B cell (primary cell): ENCODE measurements around the gene CADM2. TPM values are rescaled to one million over a fixed set of nuclear protein-coding genes. Genes with fewer than 3 reads are reported as not detected.

ENCODE experiments used
- ATAC-seq: fragments of 200-7000 bp; cut with Tn5 transposase; one replicate; pipeline ENCODE4 v1.10.0; 2021; ENCODE audit warnings: low read depth, mild to moderate bottlenecking, moderate number of reproducible peaks, moderate library complexity
- CTCF ChIA-PET: fragments of 350-600 bp; sonication (Branson Sonifier 250); formaldehyde crosslinking; loops from one replicate; lab custom pipeline; 2021; ENCODE audit warnings: antibody characterized with exemption, inconsistent platforms; lab: Charles Lee
- POLR2A ChIA-PET: fragments of 350-600 bp; sonication (Branson Sonifier 250); formaldehyde crosslinking; loops from one replicate; lab custom pipeline; 2021; ENCODE audit warnings: antibody characterized with exemption; lab: Charles Lee
- DNase-seq: peaks from one replicate; pipeline ENCODE4 v3.0.0; 2013
- H2AFZ ChIP-seq: 2 replicates; pipeline ENCODE4 v1.6.1; 2012; ENCODE audit warnings: mild to moderate bottlenecking, low read depth, low read length; ENCODE audit not compliant: insufficient read depth, poor library complexity, severe bottlenecking
- H3K27ac ChIP-seq, 2 donors: 1 replicate in 1 of 2; 2 replicates in 1 of 2; pipeline ENCODE4 v1.5.1; 2012 to 2013; ENCODE audit warnings: low read length in 2 of 2, mild to moderate bottlenecking in 2 of 2, moderate library complexity in 1 of 2
- H3K27me3 ChIP-seq, 4 experiments: fragments of 200-600 bp in 1 of 4; sonication (generic) in 1 of 4; replicated peaks in 1 of 4; 1 replicate in 2 of 4; 2 replicates in 2 of 4; pipeline versions ENCODE4 v1.6.1 to v1.7.0; 2013 to 2016; ENCODE audit warnings: low read length in 3 of 4, mild to moderate bottlenecking in 2 of 4, mixed read lengths in 1 of 4, moderate library complexity in 1 of 4; ENCODE audit not compliant: insufficient read depth in 4 of 4, control insufficient read depth in 3 of 4; ENCODE audit errors: control extremely low read depth in 1 of 4
- H3K36me3 ChIP-seq, 2 experiments: replicated peaks in 1 of 2; 1 replicate in 1 of 2; 2 replicates in 1 of 2; pipeline versions ENCODE4 v1.6.1 to v1.7.1; 2013; ENCODE audit warnings: low read length in 1 of 2; ENCODE audit not compliant: insufficient read depth in 2 of 2, control insufficient read depth in 1 of 2; ENCODE audit errors: control extremely low read depth in 1 of 2, extremely low read depth in 1 of 2
- H3K4me1 ChIP-seq, 2 donors: fragments of 200-600 bp in 1 of 2; sonication (generic) in 1 of 2; 1 replicate in 1 of 2; 2 replicates in 1 of 2; pipeline versions ENCODE4 v1.5.1 to v1.6.1; 2013 to 2017; ENCODE audit warnings: low read length in 2 of 2; ENCODE audit not compliant: control insufficient read depth in 2 of 2, insufficient read depth in 2 of 2
- H3K4me2 ChIP-seq: replicated peaks from 2 replicates; pipeline ENCODE3; 2012; ENCODE audit warnings: mild to moderate bottlenecking, low read depth, low read length; ENCODE audit not compliant: poor library complexity, severe bottlenecking
- H3K4me3 ChIP-seq, 5 experiments: fragments of 200-600 bp in 1 of 5; sonication (generic) in 1 of 5; 1 replicate in 3 of 5; 2 replicates in 2 of 5; pipeline versions ENCODE4 v1.5.1 to v1.7.0; 2011 to 2016; ENCODE audit warnings: low read length in 4 of 5, mild to moderate bottlenecking in 4 of 5, low read depth in 2 of 5, control low read depth in 1 of 5, moderate library complexity in 1 of 5; ENCODE audit not compliant: insufficient read depth in 1 of 5; ENCODE audit errors: control extremely low read depth in 1 of 5, extremely low read depth in 1 of 5
- H3K79me2 ChIP-seq: fragments of 200-600 bp; sonication (generic); one replicate; pipeline ENCODE4 v1.6.0; 2016; ENCODE audit warnings: low read length; ENCODE audit not compliant: control insufficient read depth, insufficient read depth
- H3K9ac ChIP-seq: fragments of 200-600 bp; sonication (generic); 2 replicates; pipeline ENCODE4 v1.6.1; 2017; ENCODE audit warnings: mild to moderate bottlenecking, low read length, moderate library complexity
- H3K9me3 ChIP-seq, 3 donors: one replicate each; pipeline versions ENCODE4 v1.6.1 to v1.7.1; 2013; ENCODE audit warnings: low read length in 2 of 3; ENCODE audit not compliant: control insufficient read depth in 2 of 3, insufficient read depth in 1 of 3; ENCODE audit errors: control extremely low read depth in 1 of 3
- H4K20me1 ChIP-seq: 2 replicates; pipeline ENCODE4 v1.6.0; 2012; ENCODE audit warnings: mild to moderate bottlenecking, low read length; ENCODE audit not compliant: insufficient read depth, control insufficient read depth, poor library complexity, severe bottlenecking
- H3K27ac Mint-ChIP-seq: one replicate; pipeline ENCODE4 v1.8.0; 2021; ENCODE audit warnings: mixed read lengths
- H3K27me3 Mint-ChIP-seq: one replicate; pipeline ENCODE4 v1.8.0; 2021; ENCODE audit warnings: mixed read lengths
- H3K4me1 Mint-ChIP-seq: one replicate; pipeline ENCODE4 v1.8.0; 2021; ENCODE audit warnings: mixed read lengths
- H3K4me3 Mint-ChIP-seq: one replicate; pipeline ENCODE4 v1.8.0; 2021; ENCODE audit warnings: mixed read lengths
- H3K9me3 Mint-ChIP-seq: one replicate; pipeline ENCODE4 v1.8.0; 2022; ENCODE audit warnings: mixed read lengths; ENCODE audit not compliant: insufficient read depth
- CTCF ChIP-seq: fragments of 200-600 bp; IDR thresholded peaks from one replicate; pipeline ENCODE4 v1.8.0; 2022; ENCODE audit warnings: antibody characterized with exemption, mild to moderate bottlenecking
- EZH2 ChIP-seq: IDR thresholded peaks from 2 replicates; pipeline ENCODE4 v1.6.1; 2012; ENCODE audit warnings: borderline replicate concordance, low read depth, mild to moderate bottlenecking, moderate library complexity, low read length; ENCODE audit not compliant: insufficient read depth, poor library complexity, severe bottlenecking
- WGBS: methylation state at CpG from one replicate; pipeline ENCODE4 v1.1.5; 2013; ENCODE audit warnings: missing lambda C conversion rate; ENCODE audit not compliant: insufficient coverage; 5-methylcytosine and 5-hydroxymethylcytosine counted together
- intact Hi-C: fragments of 100-400 bp; cut with micrococcal nuclease; formaldehyde crosslinking; loops from one replicate; pipeline ENCODE4 v1.10.0; 2022
- polyA plus RNA-seq: library from polyadenylated mRNA; depleted of rRNA; stranded (reverse); fragments of >200 nt; gene quantifications from 2 replicates; pipeline ENCODE4 v1.2.3, GENCODE V29; 2012
- total RNA-seq, 2 donors: library from RNA; stranded (reverse); fragments of 120-200 nt in 1 of 2; gene quantifications; 1 replicate in 1 of 2; 2 replicates in 1 of 2; pipeline versions ENCODE4 v1.2.3 to v1.2.4, GENCODE V29; 2013 to 2022

The CADM2 gene
- total and polyA plus RNA-seq, 2 donors (not counting 1 experiment from before 2014, with no cell fraction given), result 0.10 to 0.37 TPM

GRCh38 chr3:85330071-85330470, 371.3 kb downstream of the CADM2 start:
- no peak overlapping the region for H3K9ac ChIP-seq
- H3K4me3 ChIP-seq, result no peak overlapping the region
- no peak for DNase-seq
- no peaks in the 10 kb centered on the region for H3K79me2 ChIP-seq
- ChIA-PET POLR2A (no interaction called here), CTCF (no interaction called here)
- no CpG with 5 or more reads among the region's 2 CpGs for WGBS
- no peak overlapping the region for H2AFZ ChIP-seq
- no peak overlapping the region for H3K27ac ChIP-seq
- no peaks in the 10 kb centered on the region for H3K4me1 Mint-ChIP-seq
- no peak overlapping the region for H3K4me3 Mint-ChIP-seq
- no peaks in the 10 kb centered on the region for H3K36me3 ChIP-seq
- H3K4me2 ChIP-seq, result no peak overlapping the region
- H3K9me3 ChIP-seq, result no peaks in the 10 kb centered on the region
- ATAC-seq, result no peak
- H3K27ac Mint-ChIP-seq, result no peak overlapping the region
- no peaks in the 10 kb centered on the region for H3K27me3 Mint-ChIP-seq
- TF ChIP-seq CTCF (no peak), EZH2 (no peak)
- H3K4me1 ChIP-seq, result no peaks in the 10 kb centered on the region
- no peaks in the 10 kb centered on the region for H4K20me1 ChIP-seq
- intact Hi-C loops, result no loop called here
- H3K27me3 ChIP-seq, result no peaks in the 10 kb centered on the region
- H3K9me3 Mint-ChIP-seq, result no peaks in the 10 kb centered on the region

GRCh38 chr3:85337895-85338294, 379.1 kb downstream of the CADM2 start:
- H3K36me3 ChIP-seq, result no peaks in the 10 kb centered on the region
- no peak overlapping the region for H3K4me3 ChIP-seq
- H3K9me3 Mint-ChIP-seq, result no peaks in the 10 kb centered on the region
- DNase-seq, result no peak
- intact Hi-C loops, result no loop called here
- ChIA-PET POLR2A (no interaction called here), CTCF (no interaction called here)
- H3K9me3 ChIP-seq, result no peaks in the 10 kb centered on the region
- H3K9ac ChIP-seq, result no peak overlapping the region
- no CpG with 5 or more reads among the region's 2 CpGs for WGBS
- no peaks in the 10 kb centered on the region for H3K27me3 Mint-ChIP-seq
- TF ChIP-seq EZH2, result no peak
- TF ChIP-seq CTCF, result no peak
- H3K27ac ChIP-seq, result no peak overlapping the region
- ATAC-seq, result no peak
- H3K79me2 ChIP-seq, result no peaks in the 10 kb centered on the region
- no peak overlapping the region for H3K4me3 Mint-ChIP-seq
- H3K4me1 ChIP-seq, result no peaks in the 10 kb centered on the region
- no peak overlapping the region for H2AFZ ChIP-seq
- no peaks in the 10 kb centered on the region for H3K27me3 ChIP-seq
- H3K27ac Mint-ChIP-seq, result no peak overlapping the region
- no peaks in the 10 kb centered on the region for H3K4me1 Mint-ChIP-seq
- H3K4me2 ChIP-seq, result no peak overlapping the region
- no peaks in the 10 kb centered on the region for H4K20me1 ChIP-seq
